Activated CD8-positive, alpha-beta T cell treated with anti-CD3 and anti-CD28 coated beads for 36 hours (primary cell): Measurements from ENCODE around the gene PKD1L1. TPM values are rescaled to one million over a fixed set of nuclear protein-coding genes. Genes with fewer than 3 reads are reported as not detected.

Experiments
- ATAC-seq: fragments of 200-7000 bp; cut with Tn5 transposase; one replicate; pipeline ENCODE4 v1.10.0; 2021; ENCODE audit warnings: mild to moderate bottlenecking, moderate library complexity
- CTCF ChIA-PET: fragments of 350-600 bp; sonication (Branson Sonifier 250); formaldehyde crosslinking; loops from one replicate; lab custom pipeline; 2021; ENCODE audit warnings: antibody characterized with exemption; lab: Charles Lee
- POLR2A ChIA-PET: fragments of 350-600 bp; sonication (Branson Sonifier 250); formaldehyde crosslinking; loops from one replicate; lab custom pipeline; 2021; ENCODE audit warnings: antibody characterized with exemption; lab: Charles Lee
- DNase-seq: peaks from one replicate; pipeline ENCODE4 v3.0.0-alpha.2; 2020
- H3K27ac Mint-ChIP-seq: one replicate; pipeline ENCODE4 v1.8.0; 2021; ENCODE audit warnings: mild to moderate bottlenecking, mixed read lengths
- H3K27me3 Mint-ChIP-seq: one replicate; pipeline ENCODE4 v1.8.0; 2021; ENCODE audit warnings: mixed read lengths
- H3K36me3 Mint-ChIP-seq: one replicate; pipeline ENCODE4 v1.8.0; 2021; ENCODE audit warnings: low read depth, mixed read lengths
- H3K4me1 Mint-ChIP-seq: one replicate; pipeline ENCODE4 v1.8.0; 2021; ENCODE audit warnings: low read depth, mixed read lengths
- H3K4me3 Mint-ChIP-seq: one replicate; pipeline ENCODE4 v1.8.0; 2021; ENCODE audit warnings: mild to moderate bottlenecking, moderate library complexity, mixed read lengths
- H3K9me3 Mint-ChIP-seq: one replicate; pipeline ENCODE4 v1.8.0; 2021; ENCODE audit warnings: mixed read lengths
- intact Hi-C: fragments of 100-400 bp; cut with micrococcal nuclease; formaldehyde crosslinking; loops from one replicate; pipeline ENCODE4 v1.10.0; 2022
- total RNA-seq, 2 experiments: library from RNA; stranded (reverse); gene quantifications; one replicate each; pipeline ENCODE4 v1.2.3, GENCODE V29; 2021
- TF ChIP-seq, protein P1 (sequence below): fragments of 200-600 bp; IDR thresholded peaks from one replicate; pipeline ENCODE4 v1.8.0; 2022; ENCODE audit warnings: antibody characterized with exemption, mild to moderate bottlenecking

Gene PKD1L1
- total RNA-seq, 2 experiments from 2014 or later: 0.09 to 0.20 TPM

GRCh38 chr7:47817917-47818316, 130.3 kb downstream of the PKD1L1 start:
- TF ChIP-seq, protein P1, sequence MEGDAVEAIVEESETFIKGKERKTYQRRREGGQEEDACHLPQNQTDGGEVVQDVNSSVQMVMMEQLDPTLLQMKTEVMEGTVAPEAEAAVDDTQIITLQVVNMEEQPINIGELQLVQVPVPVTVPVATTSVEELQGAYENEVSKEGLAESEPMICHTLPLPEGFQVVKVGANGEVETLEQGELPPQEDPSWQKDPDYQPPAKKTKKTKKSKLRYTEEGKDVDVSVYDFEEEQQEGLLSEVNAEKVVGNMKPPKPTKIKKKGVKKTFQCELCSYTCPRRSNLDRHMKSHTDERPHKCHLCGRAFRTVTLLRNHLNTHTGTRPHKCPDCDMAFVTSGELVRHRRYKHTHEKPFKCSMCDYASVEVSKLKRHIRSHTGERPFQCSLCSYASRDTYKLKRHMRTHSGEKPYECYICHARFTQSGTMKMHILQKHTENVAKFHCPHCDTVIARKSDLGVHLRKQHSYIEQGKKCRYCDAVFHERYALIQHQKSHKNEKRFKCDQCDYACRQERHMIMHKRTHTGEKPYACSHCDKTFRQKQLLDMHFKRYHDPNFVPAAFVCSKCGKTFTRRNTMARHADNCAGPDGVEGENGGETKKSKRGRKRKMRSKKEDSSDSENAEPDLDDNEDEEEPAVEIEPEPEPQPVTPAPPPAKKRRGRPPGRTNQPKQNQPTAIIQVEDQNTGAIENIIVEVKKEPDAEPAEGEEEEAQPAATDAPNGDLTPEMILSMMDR: no peak
- DNase-seq: no peak
- H3K27ac Mint-ChIP-seq: no peak overlapping the region
- H3K4me1 Mint-ChIP-seq: no peaks in the 10 kb centered on the region
- H3K9me3 Mint-ChIP-seq: no peaks in the 10 kb centered on the region
- CTCF ChIA-PET: interaction anchor here (1.6 to 3.4 kb wide), 5 partner anchors 8 to 553 kb away, joined by 4 to 26 read pairs (median 7); no protein-coding TSS in a partner anchor
- no peak overlapping the region for H3K4me3 Mint-ChIP-seq
- intact Hi-C loops: loop anchor here (2.0 kb wide), 1 partner anchor 551 kb away; no protein-coding TSS in a partner anchor
- H3K27me3 Mint-ChIP-seq: no peaks in the 10 kb centered on the region
- no peak for ATAC-seq
- H3K36me3 Mint-ChIP-seq: no peaks in the 10 kb centered on the region
- POLR2A ChIA-PET: no interaction called here

DNA sequence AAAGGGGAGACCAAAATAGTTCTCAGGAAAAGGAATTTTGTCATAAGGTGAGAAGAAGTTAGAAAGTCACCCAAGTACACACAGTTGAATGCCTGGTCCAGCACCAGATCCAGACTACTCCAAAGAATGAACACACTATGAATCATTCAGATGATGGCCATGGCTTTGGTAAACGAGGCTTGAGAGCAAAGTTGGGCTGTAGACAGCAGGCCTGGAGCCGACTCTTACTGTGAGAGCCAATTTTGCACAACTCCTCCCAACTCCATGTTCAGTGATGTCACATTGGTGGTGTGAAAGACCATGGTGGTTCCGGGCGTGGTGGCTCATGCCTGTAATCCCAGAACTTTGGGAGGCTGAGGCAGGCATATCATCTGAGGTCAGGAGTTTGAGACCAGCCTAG, 131.6 kb downstream of the PKD1L1 start:
- no peak overlapping the region for H3K27ac Mint-ChIP-seq
- TF ChIP-seq, protein P1: no peak
- POLR2A ChIA-PET: no interaction called here
- no peaks in the 10 kb centered on the region for H3K4me1 Mint-ChIP-seq
- ATAC-seq (no peak), DNase-seq (no peak)
- no peak overlapping the region for H3K4me3 Mint-ChIP-seq
- no peaks in the 10 kb centered on the region for H3K9me3 Mint-ChIP-seq
- no peaks in the 10 kb centered on the region for H3K36me3 Mint-ChIP-seq
- CTCF ChIA-PET: interaction anchor here (1.6 kb wide), 1 partner anchor 551 kb away, joined by 4 read pairs; no protein-coding TSS in a partner anchor
- no peaks in the 10 kb centered on the region for H3K27me3 Mint-ChIP-seq
- intact Hi-C loops: no loop called here

DNA sequence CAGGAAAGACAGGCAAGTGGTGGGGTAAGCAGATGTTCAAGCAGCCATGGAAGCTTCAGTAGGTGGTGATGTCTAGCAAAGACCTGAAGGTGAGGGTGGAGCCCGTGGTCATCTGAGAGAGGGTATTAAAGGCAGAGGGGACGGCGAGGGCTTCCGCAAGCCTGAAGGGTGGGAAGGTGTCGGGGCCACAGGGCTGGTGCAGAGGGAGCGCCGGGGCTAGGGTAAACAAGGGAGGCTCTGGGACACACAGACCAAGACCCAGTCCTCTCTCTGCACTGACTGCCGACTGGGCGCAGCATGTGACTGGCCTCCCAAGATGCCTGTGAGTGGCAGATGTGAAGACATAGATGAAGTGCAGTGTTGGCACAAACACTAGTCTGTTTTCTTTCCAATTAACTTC, 132.4 kb downstream of the PKD1L1 start:
- POLR2A ChIA-PET: no interaction called here

DNA sequence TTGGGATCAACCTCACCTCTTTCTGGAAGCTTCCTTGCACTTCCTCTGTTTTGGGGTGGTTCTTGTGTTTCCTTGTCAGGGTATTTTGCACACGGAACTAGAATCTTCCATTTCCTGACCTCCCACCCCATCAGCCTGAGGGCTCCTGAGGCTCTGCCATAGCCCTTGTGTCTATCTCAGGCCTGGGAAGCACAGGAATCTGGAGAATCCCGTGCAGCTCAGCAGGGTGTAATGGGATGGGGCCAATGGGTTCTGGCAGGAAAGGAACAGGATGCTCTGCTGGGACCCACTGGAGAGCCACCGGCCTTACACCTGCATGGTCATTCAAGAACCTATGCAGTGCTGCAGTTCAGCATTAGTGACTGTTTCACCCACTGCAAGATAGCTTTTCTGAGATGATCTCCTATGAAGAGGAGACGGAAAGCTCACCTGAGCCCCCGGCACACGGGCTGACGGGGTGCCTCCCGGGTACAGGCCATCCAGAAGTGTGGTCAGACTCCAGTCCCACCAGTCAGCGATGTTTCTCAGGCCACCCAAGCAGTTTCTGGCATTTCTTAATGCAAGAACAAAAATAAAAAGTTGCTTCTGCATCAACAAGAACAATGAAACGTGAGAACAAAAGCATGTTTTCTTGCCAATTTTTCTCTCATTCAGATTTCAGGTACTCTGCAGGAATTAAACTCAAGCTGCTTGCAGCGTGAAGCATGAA, 133.2 kb downstream of the PKD1L1 start:
- DNase-seq (no peak), ATAC-seq (no peak)
- Mint-ChIP-seq H3K9me3 (no peaks in the 10 kb centered on the region), H3K4me3 (no peak overlapping the region), H3K36me3 (no peaks in the 10 kb centered on the region), H3K27ac (no peak overlapping the region), H3K27me3 (no peaks in the 10 kb centered on the region), H3K4me1 (no peaks in the 10 kb centered on the region)
- intact Hi-C loops: no loop called here
- ChIA-PET CTCF (interaction anchor here (1.0 to 1.2 kb wide), 2 partner anchors 549 to 561 kb away, joined by 3 to 4 read pairs; no protein-coding TSS in a partner anchor), POLR2A (no interaction called here)
- TF ChIP-seq, protein P1: no peak

More for the DNA sequence above, 132.4 kb downstream of the PKD1L1 start:
- H3K9me3 Mint-ChIP-seq: no peaks in the 10 kb centered on the region
- CTCF ChIA-PET: no interaction called here
- no peaks in the 10 kb centered on the region for H3K27me3 Mint-ChIP-seq
- no peak for ATAC-seq
- intact Hi-C loops: no loop called here
- no peak overlapping the region for H3K27ac Mint-ChIP-seq
- no peaks in the 10 kb centered on the region for H3K36me3 Mint-ChIP-seq
- no peak overlapping the region for H3K4me3 Mint-ChIP-seq
- DNase-seq: no peak
- no peaks in the 10 kb centered on the region for H3K4me1 Mint-ChIP-seq
- TF ChIP-seq, protein P1: no peak

DNA sequence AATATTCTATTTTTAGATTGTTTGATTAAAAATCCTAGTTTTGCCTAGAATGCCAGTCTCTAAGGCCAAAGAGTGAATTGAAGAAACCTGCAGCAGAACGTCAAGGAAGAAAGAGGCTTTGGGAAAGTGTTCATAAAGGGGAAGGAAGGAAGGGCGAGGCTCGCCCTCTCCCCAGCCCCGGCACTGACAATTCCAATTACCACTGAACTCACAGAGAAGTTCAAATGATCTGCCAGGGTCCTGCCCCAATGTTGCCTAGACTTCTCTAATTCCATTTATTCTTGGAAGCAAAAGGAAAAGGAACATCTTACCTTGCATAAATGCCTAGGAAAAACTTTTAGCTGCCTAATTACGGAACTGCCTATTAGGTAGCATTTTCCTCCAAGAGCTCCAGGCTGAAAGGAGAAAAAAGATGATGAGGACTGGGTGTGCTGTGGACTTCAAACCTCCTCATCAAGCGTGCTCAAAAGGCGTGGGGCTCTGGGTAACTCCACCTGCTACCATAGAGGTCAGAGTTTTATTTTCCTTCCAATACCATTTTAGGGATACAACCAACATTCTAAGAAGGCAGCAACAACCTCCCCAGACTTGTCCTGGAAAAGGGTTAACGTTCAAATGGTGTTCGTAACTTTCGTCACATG, 134.5 kb downstream of the PKD1L1 start:
- no peaks in the 10 kb centered on the region for H3K36me3 Mint-ChIP-seq
- ChIA-PET CTCF (no interaction called here), POLR2A (no interaction called here)
- DNase-seq: no peak
- no peak for ATAC-seq
- H3K4me3 Mint-ChIP-seq: no peak overlapping the region
- H3K27ac Mint-ChIP-seq: no peak overlapping the region
- TF ChIP-seq, protein P1: no peak
- H3K9me3 Mint-ChIP-seq: no peaks in the 10 kb centered on the region
- no peaks in the 10 kb centered on the region for H3K4me1 Mint-ChIP-seq
- H3K27me3 Mint-ChIP-seq: no peaks in the 10 kb centered on the region
- intact Hi-C loops: no loop called here
